GM12878 (cell line): ENCODE data around the gene SMIM7. TPM values are rescaled to one million over a fixed set of nuclear protein-coding genes. Genes with fewer than 3 reads are reported as not detected.

Experiments used
- ATAC-seq: fragments of 200-7000 bp; cut with Tn5 transposase; 3 replicates; pipeline ENCODE4 v1.9.1; 2020; ENCODE audit warnings: mild to moderate bottlenecking, moderate library complexity
- BruUV-seq: library from RNA; stranded (reverse); fragments of 400-500 nt; replicated peaks from 2 replicates; lab custom pipeline; 2021; lab: Mats Ljungman, UMichigan
- CTCF ChIA-PET: fragments of 300-600 bp; sonication (Branson Sonifier 250); formaldehyde crosslinking; extraction: SDS; loops from one replicate; lab custom pipeline; 2021; ENCODE audit warnings: inconsistent platforms; lab: Yijun Ruan, JAX
- POLR2A ChIA-PET: fragments of 350-600 bp; formaldehyde crosslinking; extraction: SDS; loops from one replicate; lab custom pipeline; 2021; ENCODE audit warnings: inconsistent platforms; lab: Charles Lee
- RAD21 ChIA-PET: fragments of 300-600 bp; sonication (Branson Sonifier 250); formaldehyde crosslinking; loops from one replicate; lab custom pipeline; 2023; ENCODE audit warnings: antibody characterized with exemption; ENCODE audit not compliant: unreplicated experiment; lab: Charles Lee
- SMC1A ChIA-PET: fragments of 300-600 bp; sonication (Branson Sonifier 250); formaldehyde crosslinking; loops from one replicate; lab custom pipeline; 2023; ENCODE audit not compliant: unreplicated experiment, uncharacterized antibody; lab: Charles Lee
- DNase-seq: peaks from one replicate; pipeline ENCODE4 v3.0.0-alpha.2; 2011; ENCODE audit warnings: low read depth, low spot score
- FAIRE-seq: peaks from 3 replicates; lab custom pipeline; 2011; peaks lifted over from hg19 to GRCh38; lab: Jason Lieb, UNC
- H2AFZ ChIP-seq: 2 replicates; pipeline ENCODE4 v1.6.0; 2011; ENCODE audit warnings: low read depth, low read length, control low read depth; ENCODE audit not compliant: control insufficient read depth
- H3K27ac ChIP-seq: 2 replicates; pipeline ENCODE4 v1.5.1; 2011; ENCODE audit warnings: control low read depth; ENCODE audit not compliant: control insufficient read depth, insufficient read depth
- H3K27me3 ChIP-seq, 2 experiments: replicated peaks in 1 of 2; 2 replicates each; pipeline versions ENCODE4 v1.6.0 to v1.6.1; 2011; ENCODE audit warnings: low read length in 1 of 2; ENCODE audit not compliant: control insufficient read depth in 2 of 2, insufficient read depth in 2 of 2
- H3K36me3 ChIP-seq, 2 experiments: 2 replicates each; pipeline ENCODE4 v1.5.1; 2011; ENCODE audit warnings: low read length in 1 of 2; ENCODE audit not compliant: control insufficient read depth in 2 of 2, insufficient read depth in 2 of 2
- H3K4me1 ChIP-seq: 2 replicates; pipeline ENCODE4 v1.6.1; 2011; ENCODE audit warnings: mild to moderate bottlenecking, low read length, moderate library complexity, mixed read lengths; ENCODE audit not compliant: control insufficient read depth, insufficient read depth
- H3K4me2 ChIP-seq: 2 replicates; pipeline ENCODE4 v1.6.0; 2011; ENCODE audit warnings: control low read depth; ENCODE audit not compliant: control insufficient read depth, insufficient read depth
- H3K4me3 ChIP-seq: fragments of 200-600 bp; sonication (generic); 2 replicates; pipeline ENCODE4 v1.5.1; 2016
- H3K79me2 ChIP-seq: 2 replicates; pipeline ENCODE4 v1.6.0; 2011; ENCODE audit warnings: low read length; ENCODE audit not compliant: control insufficient read depth, insufficient read depth
- H3K9ac ChIP-seq: 2 replicates; pipeline ENCODE4 v1.8.0; 2011; ENCODE audit warnings: low read length, control low read depth, mixed read lengths; ENCODE audit not compliant: control insufficient read depth, insufficient read depth
- H3K9me3 ChIP-seq: replicated peaks from 3 replicates; pipeline ENCODE4 v1.5.1; 2011; ENCODE audit warnings: mild to moderate bottlenecking, low read length; ENCODE audit not compliant: control insufficient read depth, insufficient read depth
- H4K20me1 ChIP-seq: 2 replicates; pipeline ENCODE4 v1.6.0; 2011; ENCODE audit not compliant: control insufficient read depth, insufficient read depth
- CBX3 ChIP-seq: fragments of 200-600 bp; sonication (generic); IDR thresholded peaks from 2 replicates; pipeline ENCODE4 v1.6.1; 2016; ENCODE audit warnings: low read depth, borderline replicate concordance
- CHD2 ChIP-seq: IDR thresholded peaks from 2 replicates; pipeline ENCODE4 v1.6.1; 2011; ENCODE audit warnings: low read depth, low read length, improper control_type of control experiment, borderline replicate concordance
- CHD4 ChIP-seq: fragments of 200-600 bp; sonication (generic); IDR thresholded peaks from 2 replicates; pipeline ENCODE4 v1.6.1; 2016; ENCODE audit warnings: mild to moderate bottlenecking
- CREM ChIP-seq: IDR thresholded peaks from 2 replicates; pipeline ENCODE4 v1.6.1; 2014; ENCODE audit warnings: antibody characterized with exemption, low read depth
- EED ChIP-seq: sonication (generic); IDR thresholded peaks from 2 replicates; pipeline ENCODE4 v1.6.1; 2016; ENCODE audit warnings: antibody characterized with exemption, low read depth
- EP300 ChIP-seq, 2 experiments: fragments of 150-350 bp in 1 of 2; IDR thresholded peaks; 2 replicates each; pipeline ENCODE4 v1.6.1; 2011 to 2012; ENCODE audit warnings: low read depth in 2 of 2, low read length in 2 of 2, borderline replicate concordance in 1 of 2, improper control_type of control experiment in 1 of 2, inconsistent platforms in 1 of 2; ENCODE audit not compliant: control insufficient read depth in 1 of 2
- KLF5 ChIP-seq: fragments of 450-650 bp; IDR thresholded peaks from 2 replicates; pipeline ENCODE4 v1.6.1; 2014; ENCODE audit warnings: mild to moderate bottlenecking; ENCODE audit not compliant: partially characterized antibody
- LARP7 ChIP-seq: fragments of 450-650 bp; IDR thresholded peaks from 2 replicates; pipeline ENCODE4 v1.6.1; 2017; ENCODE audit warnings: mild to moderate bottlenecking
- MEF2A ChIP-seq: IDR thresholded peaks from 2 replicates; pipeline ENCODE4 v1.6.1; 2011; ENCODE audit warnings: low read depth, mild to moderate bottlenecking, low read length, moderate library complexity; ENCODE audit not compliant: insufficient read depth
- MXI1 ChIP-seq: fragments of 150-350 bp; IDR thresholded peaks from 2 replicates; pipeline ENCODE4 v1.6.1; 2011; ENCODE audit warnings: low read depth, mild to moderate bottlenecking, inconsistent platforms, low read length, improper control_type of control experiment
- NR2C1 ChIP-seq: fragments of 450-650 bp; IDR thresholded peaks from 2 replicates; pipeline ENCODE4 v1.6.1; 2017; ENCODE audit warnings: antibody characterized with exemption, mild to moderate bottlenecking, moderate library complexity
- RAD21 ChIP-seq: IDR thresholded peaks from 2 replicates; pipeline ENCODE4 v1.6.1; 2011; ENCODE audit warnings: mild to moderate bottlenecking, low read depth, low read length, moderate library complexity; ENCODE audit not compliant: insufficient read depth
- REST ChIP-seq: IDR thresholded peaks from 2 replicates; pipeline ENCODE4 v1.6.1; 2012; ENCODE audit warnings: mild to moderate bottlenecking, low read depth, low read length
- SMAD5 ChIP-seq: IDR thresholded peaks from 2 replicates; pipeline ENCODE4 v1.6.1; 2016; ENCODE audit warnings: antibody characterized with exemption, low read depth
- SREBF2 ChIP-seq: IDR thresholded peaks from 2 replicates; pipeline ENCODE4 v1.6.1; 2012; ENCODE audit warnings: mild to moderate bottlenecking, low read length
- SUZ12 ChIP-seq: fragments of 200-600 bp; sonication (generic); IDR thresholded peaks from one replicate; pipeline ENCODE4 v1.6.1; 2018; ENCODE audit warnings: antibody characterized with exemption, mild to moderate bottlenecking; ENCODE audit not compliant: unreplicated experiment
- TAF1 ChIP-seq: IDR thresholded peaks from 2 replicates; pipeline ENCODE4 v1.6.1; 2011; ENCODE audit warnings: mild to moderate bottlenecking, low read depth, low read length, borderline replicate concordance
- TARDBP ChIP-seq: IDR thresholded peaks from 2 replicates; pipeline ENCODE4 v1.6.1; 2016; ENCODE audit warnings: borderline replicate concordance
- WGBS: methylation state at CpG from one replicate; pipeline ENCODE4 v1.1.6; 2016; ENCODE audit warnings: low lambda C conversion rate; ENCODE audit not compliant: insufficient replicate concordance, insufficient coverage; ENCODE audit errors: missing lambda C conversion rate; 5-methylcytosine and 5-hydroxymethylcytosine counted together
- in situ Hi-C: fragments of 300-500 bp; cut with MboI; formaldehyde crosslinking; loops from 9 replicates; pipeline ENCODE4 v1.14.3; 2018; ENCODE audit warnings: mixed read lengths
- intact Hi-C: fragments of 100-400 bp; cut with micrococcal nuclease; formaldehyde crosslinking; loops from one replicate; pipeline ENCODE4 v1.14.2; 2022; ENCODE audit not compliant: unreplicated experiment
- polyA plus RNA-seq, 11 experiments: library from polyadenylated mRNA; depleted of rRNA in 4 of 11; unstranded in 6 of 11; stranded (reverse) in 5 of 11; fragments of >200 nt; fragmentation: Nextera tagmentation in 4 of 11; fragmentation: Illumina TruSeq in 1 of 11; extraction: Ambion mirVana in 4 of 11; extraction: Trizol in 1 of 11; gene quantifications; 1 replicate in 1 of 11; 2 replicates in 10 of 11; pipeline versions ENCODE4 v1.2.1 to v1.2.3, GENCODE V29; 2011 to 2016; ENCODE audit warnings: inconsistent platforms in 2 of 11, missing spikeins in 2 of 11, low read depth in 1 of 11
- total RNA-seq, 4 experiments: library from RNA; depleted of rRNA in 3 of 4; stranded (reverse); fragments of >200 nt in 3 of 4; fragmentation: Illumina TruSeq in 1 of 4; extraction: Trizol in 1 of 4; gene quantifications; 2 replicates each; pipeline versions ENCODE4 v1.2.1 to v1.2.3, GENCODE V29; 2013 to 2021
- TF ChIP-seq, protein P1 (sequence below): IDR thresholded peaks from 2 replicates; pipeline ENCODE4 v1.6.1; 2011; ENCODE audit warnings: low read depth, low read length, improper control_type of control experiment, borderline replicate concordance

The SMIM7 gene
- total and polyA plus RNA-seq, 10 of the 15 experiments (the other 5 are each of a cell fraction or from before 2014, with no cell fraction given), result 45.7 to 170 (median 70.8) TPM

DNA sequence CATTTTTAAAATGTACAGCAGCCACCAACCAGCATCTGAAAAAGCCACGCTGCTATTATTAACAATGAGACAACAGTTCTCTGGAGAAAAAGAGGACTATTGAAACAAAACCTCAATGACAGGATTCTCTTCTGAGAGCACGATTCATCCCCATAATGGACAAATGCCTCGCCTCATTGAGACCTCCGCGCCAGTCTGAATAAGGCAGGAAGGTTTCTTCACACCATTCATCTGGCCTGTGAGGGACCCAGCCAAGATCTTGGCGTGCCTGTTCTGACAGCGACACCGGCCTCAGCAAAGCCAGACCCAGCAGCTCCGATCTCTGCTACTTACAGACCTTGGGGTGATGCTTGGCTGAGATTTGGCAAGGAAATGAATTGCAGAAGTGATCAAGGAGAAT, 14.8 kb downstream of the SMIM7 start:
- intact Hi-C loops (no loop called here), in situ Hi-C loops (no loop called here)
- FAIRE-seq (no peak), DNase-seq (no peak), ATAC-seq (no peak)
- Histone ChIP-seq H3K9ac (no peak overlapping the region), H3K4me3 (no peak overlapping the region), H3K27ac (no peak overlapping the region), H3K9me3 (no peaks in the 10 kb centered on the region), H3K27me3 (no peaks in the 10 kb centered on the region), H2AFZ (no peak overlapping the region), H3K36me3 (peaks cover 2 to 41% of the 10 kb centered on the region in 2 experiments; a peak in 3 of 4 replicates), H3K4me1 (no peaks in the 10 kb centered on the region), H4K20me1 (no peaks in the 10 kb centered on the region), H3K79me2 (no peaks in the 10 kb centered on the region; the same call in none of the 2 replicates), H3K4me2 (no peak overlapping the region)
- BruUV-seq, result no TSS peak
- CTCF ChIA-PET, result no interaction called here
- WGBS, result 98% methylated on average over 9 of the region's 9 CpGs
- SMC1A ChIA-PET, result interaction anchor here (0.8 kb wide), 1 partner anchor 21 kb away, joined by 3 read pairs; no protein-coding TSS in a partner anchor
- no peak for TF ChIP-seq KLF5
- TF ChIP-seq, protein P1, sequence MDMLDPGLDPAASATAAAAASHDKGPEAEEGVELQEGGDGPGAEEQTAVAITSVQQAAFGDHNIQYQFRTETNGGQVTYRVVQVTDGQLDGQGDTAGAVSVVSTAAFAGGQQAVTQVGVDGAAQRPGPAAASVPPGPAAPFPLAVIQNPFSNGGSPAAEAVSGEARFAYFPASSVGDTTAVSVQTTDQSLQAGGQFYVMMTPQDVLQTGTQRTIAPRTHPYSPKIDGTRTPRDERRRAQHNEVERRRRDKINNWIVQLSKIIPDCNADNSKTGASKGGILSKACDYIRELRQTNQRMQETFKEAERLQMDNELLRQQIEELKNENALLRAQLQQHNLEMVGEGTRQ, result no peak
- TF ChIP-seq LARP7, result no peak
- no peak for TF ChIP-seq SREBF2
- no peak for TF ChIP-seq CHD4
- no peak for TF ChIP-seq TARDBP
- TF ChIP-seq CREM, result no peak
- TF ChIP-seq NR2C1, result no peak
- TF ChIP-seq SMAD5, result no peak
- TF ChIP-seq RAD21, result no peak
- no peak for TF ChIP-seq CHD2
- no peak for TF ChIP-seq CBX3
- TF ChIP-seq MXI1, result no peak
- no peak for TF ChIP-seq EED
- no peak for TF ChIP-seq EP300 (IDR thresholded peaks at IDR 0.05; ENCODE audit: borderline replicate concordance in 1 of 2, control insufficient read depth in 1 of 2, low read depth in 2 of 2, low read length in 2 of 2)
- no peak for TF ChIP-seq MEF2A
- no peak for TF ChIP-seq REST
- no peak for TF ChIP-seq SUZ12
- no peak for TF ChIP-seq TAF1
- POLR2A ChIA-PET, result no interaction called here
- RAD21 ChIA-PET, result interaction anchor here (0.6 kb wide), 1 partner anchor 20 kb away, joined by 3 read pairs; no protein-coding TSS in a partner anchor
